GM13976 (cell line): Measurements from ENCODE around the gene TEX54.

Experiments
- DNase-seq: peaks from one replicate; pipeline ENCODE4 v3.0.0; 2012; ENCODE audit warnings: low spot score
- CTCF ChIP-seq: IDR thresholded peaks from 2 replicates; pipeline ENCODE4 v1.5.1; 2012; ENCODE audit warnings: borderline replicate concordance, mild to moderate bottlenecking; ENCODE audit not compliant: insufficient read depth; ENCODE audit errors: extremely low read depth, missing control alignments, control extremely low read depth
- in situ Hi-C: fragments of 300-500 bp; cut with MboI; formaldehyde crosslinking; loops from one replicate; pipeline ENCODE4 v1.12.0; 2022; ENCODE audit warnings: low sequenced_read_pairs, mixed read lengths, inconsistent platforms; ENCODE audit not compliant: unreplicated experiment

Gene TEX54

GRCh38 chr11:62854825-62855570 lies 22.4 kb upstream of the TEX54 start:
- no peak for TF ChIP-seq CTCF
- in situ Hi-C loops, result loop anchor here (25.0 kb wide), 1 partner anchor 468 kb away; no protein-coding TSS in a partner anchor
- no peak for DNase-seq

GRCh38 chr11:62854013-62854824 lies 21.6 kb upstream of the TEX54 start:
- no peak for DNase-seq
- in situ Hi-C loops, result loop anchor here (25.0 kb wide), 1 partner anchor 467 kb away; no protein-coding TSS in a partner anchor
- no peak for TF ChIP-seq CTCF

GRCh38 chr11:62853279-62853965 lies 20.8 kb upstream of the TEX54 start:
- TF ChIP-seq CTCF, result no peak
- in situ Hi-C loops, result loop anchor here (25.0 kb wide), 1 partner anchor 466 kb away; no protein-coding TSS in a partner anchor
- DNase-seq, result no peak

- DNase-seq, result no peak
- TF ChIP-seq CTCF, result no peak
- in situ Hi-C loops, result loop anchor here (25.0 kb wide), 1 partner anchor 465 kb away; no protein-coding TSS in a partner anchor
Observed at GRCh38 chr11:62852523-62853188, 20.0 kb upstream of the TEX54 start.

- DNase-seq, result no peak
- in situ Hi-C loops, result loop anchor here (25.0 kb wide), 1 partner anchor 465 kb away; no protein-coding TSS in a partner anchor
Observed at GRCh38 chr11:62851807-62852522, 19.3 kb upstream of the TEX54 start.

More at GRCh38 chr11:62851807-62852522, 19.3 kb upstream of the TEX54 start:
- no peak for TF ChIP-seq CTCF
